ENCODE data around the gene LZTS3.
"Not testable (repeated sequence)": the region's sequence is repeated elsewhere in the genome, so short reads cannot be mapped to it uniquely, and the experiment has no call there.

Gene LZTS3

DNA sequence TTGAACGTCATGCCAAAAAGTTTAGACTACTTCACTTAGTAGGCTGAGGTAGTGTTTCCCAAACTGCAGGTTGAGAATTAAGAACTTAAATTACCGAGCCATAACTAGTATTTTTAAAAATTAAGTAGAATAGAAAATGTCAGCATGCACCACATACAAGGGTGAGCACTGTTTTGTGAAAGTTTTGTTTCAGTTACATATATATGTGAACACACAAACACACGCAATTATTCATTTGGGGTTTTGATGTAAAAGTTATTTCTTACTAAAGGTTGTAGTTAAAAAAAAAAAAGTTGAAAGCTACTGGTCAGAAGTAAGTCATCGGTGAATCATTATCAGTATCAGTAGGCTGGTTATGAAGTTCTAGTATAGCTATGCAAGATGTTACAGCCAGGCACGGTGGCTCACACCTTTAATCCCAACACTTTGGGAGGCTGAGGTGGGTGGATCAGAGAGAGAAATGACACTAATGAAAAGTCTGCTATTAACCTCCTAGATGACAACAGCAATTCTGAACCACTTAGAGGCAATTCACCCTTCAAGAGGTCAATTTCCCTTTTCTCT is 37.8 kb downstream of the LZTS3 start:
- no peak for DNase-seq (ENCODE audit: low read depth in 2 of 2)

GRCh38 chr20:3134151-3134550 is 39.2 kb downstream of the LZTS3 start:
- DNase-seq (ENCODE audit: low read depth in 2 of 2), result no peak

DNA sequence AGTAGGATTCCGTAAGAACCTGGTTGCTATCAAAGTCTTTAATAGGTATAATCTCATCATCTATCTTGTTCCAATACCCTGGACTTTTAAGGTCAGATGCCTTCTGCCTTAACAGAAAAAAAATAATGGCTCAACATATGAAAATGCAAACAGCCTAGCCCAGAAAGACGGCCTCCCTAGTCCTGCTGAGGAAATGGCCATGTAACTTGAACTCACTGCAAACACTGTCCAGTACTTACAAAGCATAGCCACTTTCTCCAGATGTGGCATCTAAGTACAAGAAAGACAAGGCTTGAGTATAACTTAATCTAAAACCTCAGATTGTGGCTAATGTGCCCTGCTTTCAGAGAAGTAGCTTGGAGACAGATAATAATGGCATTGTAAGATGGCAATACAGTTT is 40.2 kb downstream of the LZTS3 start:
- DNase-seq (ENCODE audit: low read depth in 2 of 2), result no peak

DNA sequence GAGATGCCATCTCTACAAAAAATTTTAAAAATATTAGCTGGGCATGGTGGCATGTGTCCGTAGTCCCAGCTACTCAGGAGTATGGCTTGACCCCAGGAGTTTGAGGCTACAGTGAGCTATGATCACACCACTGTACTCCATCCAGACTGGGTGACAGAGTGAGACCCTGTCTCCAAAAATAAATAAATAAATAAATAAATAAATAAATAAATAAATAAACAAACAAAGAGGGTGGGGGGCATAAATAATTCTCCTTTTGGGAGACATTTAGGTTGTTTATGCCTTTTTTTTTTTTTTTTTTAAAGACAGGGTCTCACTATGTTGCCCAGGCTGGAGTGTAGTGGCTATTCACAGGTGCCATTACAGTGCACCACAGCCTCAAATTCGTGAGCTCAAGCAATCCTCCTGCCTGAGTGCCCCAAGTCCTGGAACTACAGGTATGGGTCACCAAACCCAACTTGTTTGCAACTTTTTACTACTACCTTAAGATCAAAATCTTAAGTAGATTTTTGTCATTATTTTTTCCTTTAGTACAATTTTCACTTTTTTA is 43.2 kb downstream of the LZTS3 start:
- no peak for DNase-seq (ENCODE audit: low read depth in 2 of 2)

DNA sequence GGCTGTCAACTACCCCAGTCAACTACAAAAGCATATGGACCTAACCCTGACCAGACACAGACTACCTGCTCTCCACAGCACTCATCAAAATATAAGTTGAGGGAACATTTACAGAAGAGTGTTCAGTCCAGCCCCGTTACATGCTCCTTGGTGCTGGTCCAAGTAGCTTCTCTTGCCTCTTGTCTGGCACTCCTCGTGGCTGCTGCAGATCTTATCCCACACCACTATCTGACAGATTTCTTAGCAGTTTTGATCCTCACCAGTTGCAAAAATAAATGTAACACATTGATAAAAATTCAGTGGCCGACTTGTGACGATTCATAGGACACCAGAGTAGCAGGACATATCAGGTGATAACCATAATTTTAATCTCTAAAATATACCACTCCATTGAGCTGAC is 44.3 kb downstream of the LZTS3 start:
- no peak for DNase-seq (ENCODE audit: low read depth in 2 of 2)

- no peak for DNase-seq (ENCODE audit: low read depth in 2 of 2)
These were observed 44.9 kb downstream of the LZTS3 start for GRCh38 chr20:3128275-3128984.

DNA sequence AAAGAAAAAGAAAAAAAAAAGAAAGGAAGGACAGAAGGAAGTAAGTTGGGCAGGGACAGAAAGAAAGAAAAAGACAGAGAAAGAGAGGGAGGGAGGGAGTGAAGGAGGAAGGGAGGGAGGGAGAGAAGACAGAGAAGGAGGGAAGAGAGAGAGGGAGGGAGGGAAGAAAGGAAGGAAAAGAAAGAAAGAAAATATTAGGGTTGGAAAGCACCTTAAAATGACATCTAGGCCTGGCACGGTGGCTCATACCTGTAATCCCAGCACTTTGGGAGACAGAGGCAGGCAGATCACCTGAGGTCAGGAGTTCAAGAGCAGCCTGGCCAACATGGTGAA is 46.9 kb downstream of the LZTS3 start:
- DNase-seq (ENCODE audit: low read depth in 2 of 2), result no peak

- not testable (repeated sequence) for DNase-seq (ENCODE audit: low read depth in 2 of 2)
These were observed 47.4 kb downstream of the LZTS3 start for GRCh38 chr20:3125776-3126526.

DNA sequence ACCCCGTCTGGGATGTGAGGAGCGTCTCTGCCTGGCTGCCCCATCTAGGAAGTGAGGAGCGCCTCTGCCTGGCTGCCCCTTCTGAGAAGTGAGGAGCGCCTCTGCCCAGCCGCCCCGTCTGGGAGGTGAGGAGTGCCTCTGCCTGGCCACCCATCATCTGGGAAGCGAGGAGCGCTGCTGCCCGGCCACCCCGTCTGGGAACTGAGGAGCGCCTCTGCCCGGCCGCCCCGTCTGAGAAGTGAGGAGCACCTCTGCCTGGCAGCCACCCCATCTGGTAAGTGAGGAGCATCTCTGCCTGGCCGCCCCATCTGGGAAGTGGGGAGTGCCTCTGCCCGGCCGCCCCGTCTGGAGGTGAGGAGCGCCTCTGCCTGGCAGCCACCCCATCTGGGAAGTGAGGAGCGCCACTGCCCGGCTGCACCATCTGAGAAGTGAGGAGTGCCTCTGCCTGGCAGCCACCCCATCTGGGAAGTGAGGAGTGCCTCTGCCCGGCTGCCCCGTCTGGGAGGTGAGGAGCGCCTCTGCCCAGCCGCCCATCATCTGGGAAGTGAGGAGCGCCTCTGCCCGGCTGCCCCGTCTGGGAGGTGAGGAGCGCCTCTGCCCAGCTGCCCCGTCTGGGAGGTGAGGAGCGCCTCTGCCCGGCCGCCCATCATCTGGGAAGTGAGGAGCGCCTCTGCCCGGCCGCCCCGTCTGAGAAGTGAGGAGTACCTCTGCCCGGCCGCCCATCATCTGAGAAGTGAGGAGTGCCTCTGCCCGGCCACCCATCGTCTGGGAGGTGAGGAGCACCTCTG is 48.4 kb downstream of the LZTS3 start:
- DNase-seq (ENCODE audit: low read depth in 2 of 2), result not testable (repeated sequence)

DNA sequence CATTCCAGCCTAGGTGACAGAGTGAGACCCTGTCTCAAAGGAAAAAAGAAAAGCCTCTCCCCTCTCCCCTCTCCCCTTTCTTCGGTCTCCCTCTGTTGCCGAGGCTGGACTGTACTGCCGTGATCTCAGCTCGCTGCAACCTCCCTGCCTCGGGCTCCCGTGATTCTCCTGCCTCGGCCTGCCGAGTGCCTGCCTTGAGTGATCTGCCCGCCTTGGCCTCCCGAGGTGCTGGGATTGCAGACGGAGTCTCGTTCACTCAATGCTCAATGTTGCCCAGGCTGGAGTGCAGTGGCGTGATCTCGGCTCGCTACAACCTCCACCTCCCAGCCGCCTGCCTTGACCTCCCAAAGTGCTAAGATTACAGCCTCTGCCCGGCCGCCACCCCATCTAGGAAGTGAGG is 49.2 kb downstream of the LZTS3 start:
- DNase-seq (ENCODE audit: low read depth in 2 of 2), result not testable (repeated sequence)

- no peak for DNase-seq (ENCODE audit: low read depth in 2 of 2)
These were observed 49.8 kb downstream of the LZTS3 start for GRCh38 chr20:3123542-3123941.

DNA sequence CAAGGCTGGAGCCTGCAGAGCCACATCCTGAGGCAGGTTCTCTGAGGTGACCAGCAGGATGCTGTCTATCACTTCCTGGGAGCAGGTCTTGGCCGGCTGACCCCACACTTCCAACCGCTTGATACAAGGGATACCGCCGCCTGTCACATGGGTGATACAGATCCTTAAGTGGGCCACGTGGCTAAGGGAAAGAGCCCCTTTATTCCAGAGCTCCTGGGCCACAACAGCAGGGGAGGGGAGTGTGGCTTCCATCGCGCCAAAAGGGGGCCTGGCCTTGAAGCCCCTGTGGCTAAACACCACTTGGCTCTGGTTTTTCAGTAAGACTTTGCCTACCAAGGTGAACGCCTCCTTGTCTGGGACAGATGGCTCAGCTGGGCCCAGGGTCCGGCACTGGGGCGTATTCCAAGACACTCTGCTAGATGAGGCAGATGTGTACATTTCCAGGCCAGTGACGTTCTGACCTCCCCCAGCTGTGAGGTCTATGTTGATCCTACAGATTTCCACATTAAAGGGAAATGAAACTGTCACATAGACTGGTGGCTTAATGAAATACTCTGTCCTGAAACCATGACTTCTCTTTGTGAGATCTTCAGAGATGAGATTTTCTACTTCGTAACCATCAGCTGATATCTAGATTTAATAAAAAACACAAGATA is 51.3 kb downstream of the LZTS3 start:
- DNase-seq (ENCODE audit: low read depth in 2 of 2), result no peak

DNA sequence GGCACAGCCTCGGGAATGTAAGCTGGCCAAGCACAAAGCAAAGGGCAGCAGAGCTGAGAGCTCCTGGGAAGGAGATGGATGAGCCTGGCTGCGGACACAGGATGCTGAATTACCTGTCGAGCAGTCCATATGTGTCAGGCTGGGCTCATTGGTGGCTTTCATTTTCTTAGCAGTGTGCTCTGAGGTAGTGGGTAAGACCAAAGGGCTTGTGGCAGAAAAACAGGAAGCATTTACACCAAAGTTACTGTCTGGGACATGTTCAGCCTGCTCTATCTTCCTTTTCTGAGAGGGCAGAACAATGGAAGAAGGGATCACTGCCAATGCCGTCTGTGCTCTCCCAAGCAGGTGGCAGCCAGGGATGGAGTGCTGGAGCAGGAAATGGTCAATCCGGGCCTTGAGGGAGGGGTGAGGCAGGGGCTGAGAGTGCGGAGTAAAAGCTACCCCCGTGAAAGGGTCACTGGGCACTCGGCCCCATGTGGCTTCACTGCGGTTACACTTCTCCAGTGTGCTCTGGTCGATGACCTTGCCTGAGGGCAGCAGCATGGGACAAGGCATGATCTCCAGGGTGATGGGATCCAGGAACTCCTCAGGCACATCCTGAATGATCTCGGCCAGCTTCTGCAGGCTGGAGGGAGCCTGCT is 52.0 kb downstream of the LZTS3 start:
- DNase-seq (ENCODE audit: low read depth in 2 of 2), result no peak

GRCh38 chr20:3119044-3119443 is 54.3 kb downstream of the LZTS3 start:
- no peak for DNase-seq (ENCODE audit: low read depth in 2 of 2)

DNA sequence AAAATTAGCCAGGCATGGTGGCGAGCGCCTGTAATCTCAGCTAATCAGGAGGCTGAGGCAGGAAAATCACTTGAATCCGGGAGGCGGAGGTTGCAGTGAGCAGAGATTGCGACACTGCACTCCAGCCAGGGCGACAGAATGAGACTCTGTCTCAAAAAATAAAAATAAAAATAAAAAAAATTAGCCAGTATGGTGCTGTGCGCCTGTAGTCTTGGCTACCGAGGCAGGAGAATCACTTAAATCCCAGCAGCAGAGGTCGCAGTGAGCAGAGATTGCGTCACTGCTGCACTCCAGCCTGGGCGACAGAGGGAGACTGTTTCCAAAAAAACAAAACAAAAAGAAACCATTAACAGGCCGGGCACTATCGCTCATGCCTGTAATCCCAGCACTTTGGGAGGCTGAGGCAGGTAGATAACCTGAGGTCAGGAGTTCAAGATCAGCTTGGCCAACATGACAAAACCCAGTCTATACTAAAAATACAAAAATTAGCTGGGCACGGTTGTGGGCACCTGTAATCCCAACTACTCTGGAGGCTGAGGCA is 55.4 kb downstream of the LZTS3 start:
- peak; percentile 29 to 33 for DNase-seq (ENCODE audit: low read depth in 2 of 2)

DNA sequence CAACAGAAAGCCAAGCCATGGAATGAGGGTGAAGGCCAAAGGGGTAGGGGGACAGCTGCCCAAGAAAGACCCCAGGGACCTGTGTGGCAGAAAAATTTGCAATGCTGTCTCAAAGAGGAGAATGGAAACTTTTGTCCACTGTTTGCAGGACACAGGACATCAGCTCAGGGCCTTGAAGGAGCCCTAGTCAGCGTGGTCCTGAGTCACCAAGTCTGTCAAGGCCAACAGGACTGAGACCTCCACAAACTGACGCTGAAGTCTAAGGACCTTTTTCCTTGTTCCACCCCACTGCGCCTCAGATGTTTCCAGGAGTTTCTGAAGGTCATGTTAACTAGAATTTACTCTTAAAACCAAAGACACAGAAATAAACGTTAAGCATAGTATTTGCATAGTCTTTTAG is 57.0 kb downstream of the LZTS3 start:
- no peak for DNase-seq (ENCODE audit: low read depth in 2 of 2)

DNA sequence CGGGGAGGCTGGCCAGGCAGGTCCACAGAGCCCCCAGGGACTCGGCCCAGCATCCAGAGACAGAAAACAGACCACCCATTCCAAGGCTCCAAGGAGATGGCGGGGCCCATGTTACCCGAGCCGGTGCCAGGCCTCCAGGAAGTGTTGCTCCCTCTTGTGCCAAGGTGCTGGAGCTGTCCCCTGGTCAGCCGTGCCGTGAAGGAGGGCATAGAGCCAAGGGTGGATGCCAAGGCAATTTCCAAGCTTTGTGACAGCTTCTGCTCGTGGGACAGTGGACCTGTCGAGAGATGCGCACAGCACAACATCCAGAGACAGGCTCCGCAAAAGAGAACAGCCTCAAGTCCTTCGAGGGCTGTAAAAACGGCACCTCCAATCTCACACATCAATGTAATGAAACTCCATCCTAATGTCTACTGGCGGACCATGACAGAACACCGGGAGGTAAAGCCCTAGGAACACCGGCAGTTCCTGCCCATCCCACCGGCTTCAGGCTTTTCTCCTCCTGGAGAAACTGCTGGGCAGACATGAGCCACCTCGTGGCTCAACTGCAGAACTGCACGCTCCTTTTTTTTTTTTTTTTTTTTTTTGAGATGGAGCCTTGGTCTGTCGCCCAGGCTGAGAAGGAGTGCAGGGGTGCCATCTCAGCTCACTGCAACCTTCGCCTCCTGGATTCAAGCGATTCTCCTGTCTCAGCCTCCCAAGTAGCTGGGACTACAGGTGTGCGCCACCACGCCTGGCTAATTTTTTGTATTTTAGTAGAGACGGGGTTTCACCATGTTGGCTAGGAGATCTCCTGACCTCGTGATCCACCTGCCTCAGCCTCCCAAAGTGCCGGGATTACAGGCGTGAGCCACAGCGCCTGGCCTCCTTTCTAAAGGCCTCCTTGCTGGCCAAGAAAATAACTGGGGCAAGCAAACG is 57.9 kb downstream of the LZTS3 start:
- DNase-seq (ENCODE audit: low read depth in 2 of 2), result no peak

Data from stimulated activated CD4-positive, alpha-beta T cell treated with anti-CD3 and anti-CD28 coated beads, Interleukin-4, amount 100 ng/mL, for 48 hours (primary cell).